ENCODE results near the gene TIAM2.
"Not testable (repeated sequence)": the region's sequence is repeated elsewhere in the genome, so short reads cannot be mapped to it uniquely, and the experiment has no call there.

The TIAM2 gene

DNA sequence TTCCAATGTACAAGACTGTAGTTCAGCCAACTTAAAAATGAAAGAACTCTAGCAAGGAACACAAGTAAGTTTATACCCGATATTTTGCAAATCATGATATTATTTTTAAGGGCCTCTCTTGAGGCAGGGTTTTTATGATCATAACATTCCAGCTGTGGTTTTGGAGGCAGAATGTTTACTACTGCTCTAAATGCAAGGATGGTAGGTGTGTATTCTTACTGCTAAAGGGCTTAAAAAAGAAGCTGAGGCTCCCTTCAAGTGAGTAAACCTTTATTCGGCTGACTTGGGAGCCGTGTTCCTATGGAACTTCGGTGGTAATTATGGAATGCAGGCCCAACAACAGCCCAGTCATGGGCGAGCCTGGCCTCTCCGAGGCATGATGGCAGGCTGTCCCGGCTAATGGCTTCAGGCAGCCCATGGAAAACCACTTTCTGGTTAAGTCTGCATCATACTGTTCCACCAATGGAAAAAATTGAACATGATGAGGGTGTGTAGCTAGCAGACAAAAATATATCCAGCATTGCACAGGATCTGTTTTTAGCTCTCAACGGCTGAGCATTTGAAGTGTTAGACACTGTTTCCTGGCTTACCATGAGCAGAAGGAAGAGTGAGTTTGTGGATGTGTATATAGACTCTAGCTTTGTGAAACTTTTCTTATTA, 111.5 kb downstream of the TIAM2 start:
- DNase-seq, result no peak

DNA sequence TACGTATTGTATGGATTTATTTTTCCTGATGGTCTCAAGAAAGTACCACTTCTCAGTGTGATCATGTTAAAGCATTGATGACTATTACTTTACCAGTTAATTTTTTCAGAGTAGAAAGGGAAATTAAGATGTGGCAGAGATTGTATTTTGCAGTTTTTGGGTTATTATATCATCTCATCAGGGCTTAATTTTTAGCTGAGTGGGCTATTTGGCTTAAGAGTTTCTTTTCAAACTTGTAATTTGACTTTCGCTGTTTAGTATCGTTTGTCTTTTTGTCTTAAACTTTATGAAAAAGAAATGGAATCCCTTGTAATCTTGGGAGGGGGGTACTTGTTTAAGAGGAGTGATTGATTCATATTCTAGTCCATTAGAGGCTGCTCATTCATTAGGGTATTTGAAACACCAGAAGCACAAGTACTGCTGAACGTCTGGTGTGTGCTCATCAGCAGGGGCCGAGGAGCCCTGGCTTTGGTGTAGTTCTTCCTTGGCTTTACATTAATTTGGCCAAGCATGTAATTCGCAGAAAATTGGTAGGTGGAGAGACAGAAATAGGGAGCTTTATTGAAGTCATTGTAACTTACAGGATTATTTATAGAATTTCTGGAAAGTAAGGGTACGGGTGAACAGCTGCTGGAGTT, 112.4 kb downstream of the TIAM2 start:
- no peak for DNase-seq

DNA sequence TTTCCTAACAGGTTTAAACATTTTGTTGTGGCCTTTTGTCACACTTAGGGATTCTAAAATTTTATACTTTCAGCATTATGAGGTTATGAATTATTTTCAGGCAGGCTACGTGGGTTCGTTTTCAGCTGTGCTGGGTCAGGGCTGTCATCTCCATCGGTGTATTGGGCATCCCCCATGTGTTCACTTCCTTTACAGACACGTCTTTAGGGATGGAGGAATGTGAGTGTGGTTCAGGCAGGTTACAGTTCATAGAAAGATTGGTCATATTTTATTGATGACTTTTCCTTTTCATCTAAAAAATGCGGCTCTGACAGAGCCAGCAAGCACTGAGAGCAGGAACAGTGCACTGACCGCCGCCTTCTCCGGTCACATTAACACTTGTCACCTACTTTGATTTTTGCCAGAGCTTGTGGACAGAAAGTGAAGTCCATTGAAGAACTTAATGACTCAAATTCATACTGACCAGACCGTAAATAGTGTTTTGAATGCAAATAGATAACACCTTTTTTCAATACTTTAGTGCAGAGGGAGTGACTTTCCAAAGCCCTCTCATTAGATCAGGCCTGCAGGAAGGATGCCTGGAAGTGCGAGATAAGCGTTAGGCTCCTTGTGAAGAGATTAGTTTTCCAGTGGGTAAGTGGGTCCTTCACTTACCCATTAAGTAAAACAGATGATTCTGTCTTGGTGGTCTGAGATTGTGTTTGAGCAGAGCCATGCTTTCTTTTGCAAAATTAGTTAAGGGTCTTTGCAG, 113.1 kb downstream of the TIAM2 start:
- no peak for DNase-seq

DNA sequence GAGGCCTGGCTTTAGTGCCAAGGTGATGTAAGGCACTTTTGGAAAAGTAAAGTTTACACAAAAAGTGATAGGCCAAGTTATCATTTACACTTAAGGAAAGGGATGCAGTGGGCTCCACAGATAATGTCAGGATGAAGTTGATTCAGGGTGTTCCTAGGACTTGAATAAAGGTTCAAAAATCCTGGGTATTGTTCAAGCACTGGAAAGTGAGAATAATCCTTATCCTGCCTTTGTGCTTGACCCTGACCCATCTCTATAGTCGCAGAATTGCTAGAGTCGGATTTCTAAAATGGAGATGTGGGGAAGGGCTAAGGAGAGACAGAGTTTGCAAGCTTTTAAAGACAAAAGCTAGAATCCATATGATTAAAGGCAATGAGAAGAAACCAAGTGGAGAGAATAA, 115.6 kb downstream of the TIAM2 start:
- no peak for DNase-seq

- no peak for DNase-seq
Observed at GRCh38 chr6:155112757-155113156, 117.6 kb downstream of the TIAM2 start.

GRCh38 chr6:155115893-155116570, 120.9 kb downstream of the TIAM2 start:
- no peak for DNase-seq

GRCh38 chr6:155116571-155116910, 121.4 kb downstream of the TIAM2 start:
- no peak for DNase-seq

DNA sequence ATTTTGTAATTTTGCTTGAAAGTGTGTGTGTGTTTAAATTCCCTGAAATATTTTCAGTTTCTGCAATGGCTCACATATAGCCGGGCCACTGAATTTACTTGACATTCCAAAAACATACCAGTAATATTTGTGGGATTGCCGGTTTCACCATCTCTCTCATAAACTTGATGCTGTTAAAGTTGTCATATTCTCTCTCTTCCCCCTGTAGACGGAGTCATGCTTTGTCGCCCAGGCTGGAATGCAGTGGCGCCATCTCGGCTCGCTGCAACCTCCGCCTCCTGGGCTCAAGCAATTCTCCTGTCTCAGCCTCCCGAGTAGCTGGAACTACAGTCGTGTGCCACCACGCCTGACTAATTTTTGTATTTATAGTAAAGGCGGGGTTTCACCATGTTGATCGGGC, 122.1 kb downstream of the TIAM2 start:
- no peak for DNase-seq

GRCh38 chr6:155117785-155118184, 122.7 kb downstream of the TIAM2 start:
- DNase-seq, result no peak

GRCh38 chr6:155119201-155119600, 124.1 kb downstream of the TIAM2 start:
- not testable (repeated sequence) for DNase-seq

DNA sequence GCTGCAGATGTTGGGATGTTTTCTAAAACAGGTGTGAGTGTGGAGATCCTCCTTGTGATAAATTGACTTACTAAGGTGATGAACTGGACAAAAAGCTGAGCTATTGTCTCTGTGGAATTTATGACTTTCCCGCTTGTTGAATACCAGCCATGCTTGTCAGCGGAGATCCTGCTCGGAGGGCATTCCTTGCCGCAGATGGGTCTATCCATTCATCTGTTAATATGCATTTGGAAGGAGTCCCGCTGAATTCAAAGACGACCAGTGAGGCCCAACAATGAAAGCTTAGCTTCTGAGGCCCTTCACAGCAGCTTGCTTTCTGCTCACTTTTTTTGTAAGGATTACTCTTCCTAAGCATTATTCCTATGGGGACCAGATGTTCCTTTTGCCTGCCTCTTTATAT, 124.9 kb downstream of the TIAM2 start:
- no peak for DNase-seq

GRCh38 chr6:155121294-155121693, 126.2 kb downstream of the TIAM2 start:
- no peak for DNase-seq

DNA sequence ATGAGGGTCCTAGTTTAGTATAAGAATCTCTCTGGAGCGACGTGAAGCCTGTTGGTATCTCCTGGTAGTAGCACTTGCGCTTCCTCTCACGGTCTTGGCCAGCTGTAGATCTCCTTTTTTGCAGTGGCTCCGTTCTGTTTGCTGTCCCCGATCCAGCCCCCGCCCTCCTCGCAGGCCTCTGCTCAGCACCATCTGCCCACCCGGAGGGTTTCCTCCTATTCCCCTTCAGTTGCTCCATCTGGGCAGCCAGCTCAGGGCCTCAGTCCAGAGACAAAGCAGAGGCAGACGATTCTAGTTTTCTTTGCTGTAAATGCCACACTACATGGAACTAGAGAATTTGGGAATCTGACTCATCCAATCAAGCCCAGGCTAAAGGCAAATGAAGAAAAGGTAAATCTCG, 126.6 kb downstream of the TIAM2 start:
- DNase-seq, result no peak

DNA sequence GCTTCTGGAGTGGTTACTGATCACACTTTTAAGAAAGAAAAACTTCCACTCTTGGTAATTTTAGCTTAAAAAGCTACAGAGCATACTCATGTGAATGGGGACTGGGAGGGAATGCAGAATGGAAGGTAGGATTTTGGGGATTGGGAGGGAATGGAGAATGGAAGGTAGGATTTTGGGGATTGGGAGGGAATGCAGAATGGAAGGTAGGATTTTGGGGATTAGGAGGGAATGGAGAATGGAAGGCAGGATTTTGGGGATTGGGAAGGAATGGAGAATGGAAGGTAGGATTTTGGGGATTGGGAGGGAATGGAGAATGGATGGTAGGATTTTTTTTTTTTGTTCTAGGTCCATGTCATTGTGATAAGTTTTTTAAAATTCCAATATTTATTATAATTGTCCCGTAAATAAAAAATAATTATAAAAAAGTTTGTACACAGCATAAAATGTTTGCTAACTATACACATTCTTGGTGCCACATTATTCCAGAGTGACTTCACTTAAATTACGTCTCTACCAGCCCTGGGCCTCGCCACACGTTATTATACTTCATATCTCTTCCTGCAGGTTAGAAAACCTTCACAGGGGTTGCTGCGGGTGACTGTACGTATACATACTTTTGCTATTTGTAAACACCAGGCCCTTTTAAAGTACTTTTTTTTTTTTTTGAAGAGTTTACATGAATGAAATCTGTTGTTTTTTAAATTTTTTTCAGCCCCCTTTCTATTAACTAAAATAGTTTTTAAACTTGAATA, 127.3 kb downstream of the TIAM2 start:
- no peak for DNase-seq

DNA sequence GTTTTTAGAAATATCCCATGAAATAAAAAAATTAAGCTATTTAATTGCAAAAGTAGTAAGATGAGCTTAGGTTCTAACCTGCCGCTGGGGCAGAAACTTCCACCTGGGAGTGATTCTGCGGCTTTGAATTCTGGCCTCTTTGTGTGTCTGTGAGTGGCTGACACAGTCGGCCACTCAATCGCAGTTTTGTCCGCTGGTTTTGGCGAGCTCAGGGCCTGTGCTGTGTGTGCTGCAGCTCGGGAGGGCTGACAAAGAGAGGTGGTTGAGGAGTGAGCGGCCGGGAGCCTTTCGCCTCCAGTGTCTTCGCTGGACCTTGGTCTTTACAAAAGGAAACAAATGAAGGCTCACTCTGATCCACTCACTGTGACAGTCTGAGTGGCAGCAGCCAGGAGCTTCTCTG, 128.4 kb downstream of the TIAM2 start:
- no peak for DNase-seq

GRCh38 chr6:155125906-155126305, 130.8 kb downstream of the TIAM2 start:
- DNase-seq, result no peak

GRCh38 chr6:155126727-155127439, 131.8 kb downstream of the TIAM2 start:
- peak; percentile 71 for DNase-seq

- no peak for DNase-seq
Observed at GRCh38 chr6:155128977-155129376, 133.9 kb downstream of the TIAM2 start.

DNA sequence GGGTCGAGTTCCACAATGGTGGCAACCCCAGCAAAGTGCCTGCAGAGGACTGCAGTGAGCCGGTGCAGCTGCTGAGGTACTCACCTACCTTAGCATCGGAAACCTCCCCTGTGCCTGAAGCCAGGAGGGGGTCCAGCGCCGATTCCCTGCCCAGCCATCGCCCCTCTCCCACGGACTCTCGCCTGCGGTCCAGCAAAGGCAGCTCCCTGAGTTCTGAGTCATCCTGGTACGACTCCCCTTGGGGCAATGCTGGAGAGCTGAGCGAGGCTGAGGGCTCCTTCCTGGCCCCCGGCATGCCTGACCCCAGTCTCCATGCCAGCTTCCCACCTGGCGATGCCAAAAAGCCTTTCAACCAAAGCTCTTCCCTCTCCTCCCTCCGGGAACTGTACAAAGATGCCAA, 134.6 kb downstream of the TIAM2 start:
- no peak for DNase-seq

DNA sequence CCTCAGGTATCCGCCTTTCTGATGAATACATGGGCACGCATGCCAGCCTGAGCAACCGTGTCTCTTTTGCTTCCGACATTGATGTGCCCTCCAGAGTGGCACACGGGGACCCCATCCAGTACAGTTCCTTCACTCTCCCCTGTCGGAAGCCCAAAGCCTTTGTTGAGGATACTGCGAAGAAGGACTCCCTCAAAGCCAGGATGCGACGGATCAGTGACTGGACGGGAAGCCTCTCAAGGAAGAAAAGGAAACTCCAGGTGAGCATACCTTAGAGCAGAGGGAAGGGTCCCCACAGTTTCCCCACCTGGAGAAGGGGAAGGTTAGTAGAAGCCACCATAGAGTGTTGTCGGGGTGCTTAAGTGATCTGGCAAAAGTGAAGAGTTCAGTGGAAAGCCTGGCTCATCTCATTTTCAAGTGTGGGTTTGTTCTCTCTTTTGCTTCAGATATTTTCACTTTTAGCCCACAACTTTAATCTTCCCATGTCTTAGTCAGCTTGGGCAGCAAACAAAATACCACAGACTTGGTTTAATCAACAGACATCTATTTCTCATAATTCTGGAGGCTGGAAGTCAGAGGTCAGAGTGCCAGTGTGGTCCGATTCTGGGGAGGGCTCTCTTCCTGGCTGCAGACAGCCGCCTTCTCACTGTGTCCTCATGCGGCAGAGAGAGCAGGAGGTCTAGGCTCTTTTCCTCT, 135.2 kb downstream of the TIAM2 start:
- DNase-seq, result peak; percentile 66

DNA sequence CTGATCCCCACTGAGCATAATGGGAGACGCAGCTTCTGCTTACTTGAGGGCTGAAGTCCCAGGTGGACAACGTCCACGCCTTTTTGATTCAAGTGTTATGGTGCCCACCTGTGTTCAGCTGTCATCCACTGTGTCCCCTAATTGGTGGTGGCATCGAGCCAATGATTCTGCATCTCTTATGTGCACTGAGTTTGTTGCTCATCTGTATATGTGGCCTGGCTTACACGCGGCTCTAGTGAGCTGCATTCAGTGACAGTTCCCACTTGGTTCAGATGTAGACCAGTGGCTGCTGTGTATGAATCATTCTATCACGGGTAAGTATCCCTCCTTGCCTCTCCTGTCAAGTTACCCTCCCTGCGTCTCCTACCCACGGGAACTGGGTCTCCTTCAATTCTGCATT, 137.5 kb downstream of the TIAM2 start:
- DNase-seq, result no peak

GRCh38 chr6:155141002-155141401, 145.9 kb downstream of the TIAM2 start:
- no peak for DNase-seq
